ENCODE data around the gene SCYGR8.

SCYGR8 gene

GRCh38 chr2:227781841-227782240, 36.1 kb downstream of the SCYGR8 start:
- H3K4me3 ChIP-seq (ENCODE audit: low read depth, low read length), result no peak overlapping the region
- no peak for TF ChIP-seq CTCF (IDR thresholded peaks at IDR 0.05; ENCODE audit: insufficient read depth, low read length, missing control alignments)
- CTCF ChIA-PET, result no interaction called here
- POLR2A ChIA-PET, result no interaction called here
- no peak for DNase-seq (ENCODE audit: low read depth, low spot score)

- DNase-seq (ENCODE audit: low read depth, low spot score), result no peak
- CTCF ChIA-PET, result interaction anchor here (1.0 kb wide), 1 partner anchor 17 kb away, joined by 6 read pairs; no protein-coding TSS in a partner anchor
- POLR2A ChIA-PET, result no interaction called here
- no peak for TF ChIP-seq CTCF (IDR thresholded peaks at IDR 0.05; ENCODE audit: insufficient read depth, low read length, missing control alignments)
- H3K4me3 ChIP-seq (ENCODE audit: low read depth, low read length), result no peak overlapping the region
Measured at GRCh38 chr2:227782804-227783203, 37.1 kb downstream of the SCYGR8 start.

- no peak overlapping the region for H3K4me3 ChIP-seq (ENCODE audit: low read depth, low read length)
- TF ChIP-seq CTCF (IDR thresholded peaks at IDR 0.05; ENCODE audit: insufficient read depth, low read length, missing control alignments), result no peak
- CTCF ChIA-PET, result interaction anchor here (1.0 to 1.4 kb wide), 2 partner anchors 17 to 18 kb away, joined by 6 to 7 read pairs; no protein-coding TSS in a partner anchor
- POLR2A ChIA-PET, result no interaction called here
- no peak for DNase-seq (ENCODE audit: low read depth, low spot score)
Measured at GRCh38 chr2:227783404-227784138, 37.9 kb downstream of the SCYGR8 start.

GRCh38 chr2:227785293-227785692, 39.6 kb downstream of the SCYGR8 start:
- CTCF ChIA-PET, result no interaction called here
- H3K4me3 ChIP-seq (ENCODE audit: low read depth, low read length), result no peak overlapping the region
- POLR2A ChIA-PET, result no interaction called here
- no peak for TF ChIP-seq CTCF (IDR thresholded peaks at IDR 0.05; ENCODE audit: insufficient read depth, low read length, missing control alignments)
- DNase-seq (ENCODE audit: low read depth, low spot score), result no peak

- DNase-seq (ENCODE audit: low read depth, low spot score), result no peak
- ChIA-PET POLR2A (no interaction called here), CTCF (no interaction called here)
- no peak for TF ChIP-seq CTCF (IDR thresholded peaks at IDR 0.05; ENCODE audit: insufficient read depth, low read length, missing control alignments)
- H3K4me3 ChIP-seq (ENCODE audit: low read depth, low read length), result no peak overlapping the region
Measured at GRCh38 chr2:227788561-227789018, 42.9 kb downstream of the SCYGR8 start.

GRCh38 chr2:227789803-227790202, 44.1 kb downstream of the SCYGR8 start:
- ChIA-PET CTCF (no interaction called here), POLR2A (no interaction called here)
- no peak for DNase-seq (ENCODE audit: low read depth, low spot score)

More at GRCh38 chr2:227789803-227790202, 44.1 kb downstream of the SCYGR8 start:
- TF ChIP-seq CTCF (IDR thresholded peaks at IDR 0.05; ENCODE audit: insufficient read depth, low read length, missing control alignments), result no peak
- H3K4me3 ChIP-seq (ENCODE audit: low read depth, low read length), result no peak overlapping the region
